Stomach (tissue), 9 donors: ENCODE data around the gene PALM. TPM values are rescaled to one million over a fixed set of nuclear protein-coding genes. Genes with fewer than 3 reads are reported as not detected.

Experiments used
- DNase-seq, 2 donors: peaks; one replicate each; pipeline versions ENCODE4 v3.0.0 to v3.0.0-alpha.2; 2013 to 2019
- H3K27ac ChIP-seq, 5 donors: fragments of 200-600 bp in 4 of 5; sonication (generic) in 4 of 5; one replicate each; pipeline ENCODE4 v1.5.1; 2013 to 2019; ENCODE audit warnings: mild to moderate bottlenecking in 1 of 5, moderate library complexity in 1 of 5
- H3K27me3 ChIP-seq, 3 donors: fragments of 200-600 bp; sonication (generic); one replicate each; pipeline ENCODE4 v1.5.1; 2017 to 2019; ENCODE audit warnings: mixed run types in 1 of 3
- H3K36me3 ChIP-seq, 4 donors: fragments of 200-600 bp; sonication (generic); 1 replicate in 3 of 4; 2 replicates in 1 of 4; pipeline ENCODE4 v1.5.1; 2016 to 2019
- H3K4me1 ChIP-seq, 4 donors: fragments of 200-600 bp; sonication (generic); one replicate each; pipeline ENCODE4 v1.5.1; 2016 to 2019
- H3K4me3 ChIP-seq, 4 donors: fragments of 200-600 bp; sonication (generic) in 3 of 4; one replicate each; pipeline ENCODE4 v1.5.1; 2016 to 2019; ENCODE audit warnings: mild to moderate bottlenecking in 1 of 4
- H3K9me3 ChIP-seq, 4 donors: fragments of 200-600 bp; sonication (generic); one replicate each; pipeline ENCODE4 v1.5.1; 2016 to 2019
- EP300 ChIP-seq: sonication (generic); formaldehyde crosslinking; IDR thresholded peaks from one replicate; pipeline ENCODE4 v1.6.1; 2017; ENCODE audit warnings: antibody characterized with exemption
- POLR2A ChIP-seq, 4 donors: fragments of 450-650 bp; IDR thresholded peaks; one replicate each; pipeline ENCODE4 v1.6.1; 2016; ENCODE audit warnings: antibody characterized with exemption in 4 of 4, control low read depth in 2 of 4, mild to moderate bottlenecking in 1 of 4, moderate library complexity in 1 of 4
- POLR2AphosphoS5 ChIP-seq, 3 donors: sonication (generic); formaldehyde crosslinking; IDR thresholded peaks; one replicate each; pipeline ENCODE4 v1.6.1; 2016; ENCODE audit warnings: antibody characterized with exemption in 3 of 3
- whole genome bisulfite sequencing, 5 donors: extraction: QIAGEN DNeasy Blood & Tissue Kit in 3 of 5; methylation state at CpG; one replicate each; pipeline versions ENCODE4 v1.1.5 to v1.1.7; 2013 to 2018; 5-methylcytosine and 5-hydroxymethylcytosine counted together
- intact Hi-C: fragments of 100-400 bp; cut with DNase I; formaldehyde crosslinking; loops from one replicate; pipeline ENCODE4 v1.15.1; 2023; ENCODE audit warnings: low total_unique reads
- polyA plus RNA-seq, 3 donors: library from polyadenylated mRNA; stranded (reverse); fragments of 200-250 nt; gene quantifications; one replicate each; pipeline ENCODE4 v1.2.3, GENCODE V29; 2013
- total RNA-seq, 5 donors: library from RNA; depleted of rRNA; stranded (reverse); fragments of >200 nt; gene quantifications; one replicate each; pipeline versions ENCODE4 v1.1.0 to v1.2.3, GENCODE V29; 2014 to 2016
- TF ChIP-seq, protein P1 (sequence below), 7 experiments: fragments of 450-650 bp in 4 of 7; fragments of 200-600 bp in 3 of 7; sonication (generic) in 3 of 7; IDR thresholded peaks; one replicate each; pipeline ENCODE4 v1.5.1; 2016 to 2019; ENCODE audit warnings: antibody characterized with exemption in 7 of 7, control low read depth in 2 of 7, mild to moderate bottlenecking in 1 of 7
- donor health status: healthy with polysubstance abuse.
- donor health status: Bipolar disorder and iron deficiency.
- donor health status: healthy.

The PALM gene
- total and polyA plus RNA-seq, 8 donors = 9.8 to 88.9 (median 13.7) TPM

DNA sequence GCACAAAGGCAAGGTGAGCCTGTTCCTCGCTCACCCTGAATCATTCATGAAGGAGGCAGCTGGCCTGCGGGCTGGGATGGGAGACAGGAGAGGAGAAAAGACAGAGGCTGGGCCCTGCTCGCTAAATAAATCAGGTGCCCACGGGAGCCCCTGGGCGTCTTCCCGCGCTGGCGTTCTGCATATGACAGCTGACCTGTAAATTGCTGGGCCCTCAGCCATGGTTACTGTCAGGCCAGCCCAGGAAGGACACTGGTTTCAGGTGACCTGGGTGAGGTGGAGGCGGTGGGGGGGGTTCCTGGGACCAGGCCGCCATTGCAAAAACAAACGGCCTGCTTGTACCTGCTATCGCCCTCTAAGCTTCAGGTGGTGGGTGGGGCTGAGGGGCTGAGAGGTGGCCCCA is 85.1 kb downstream of the PALM start:
- H3K27ac ChIP-seq = no peak overlapping the region
- no peaks in the 10 kb centered on the region for H3K9me3 ChIP-seq
- DNase-seq = no peak
- peaks cover 14 to 32% (median 26%) of the 10 kb centered on the region in 4 donors for H3K4me1 ChIP-seq
- H3K4me3 ChIP-seq = no peak overlapping the region
- no peaks in the 10 kb centered on the region for H3K27me3 ChIP-seq
- intact Hi-C loops = no loop called here
- TF ChIP-seq POLR2AphosphoS5 (IDR thresholded peaks at IDR 0.05) = no peak
- no peak for TF ChIP-seq POLR2A (IDR thresholded peaks at IDR 0.05)
- TF ChIP-seq, protein P1, sequence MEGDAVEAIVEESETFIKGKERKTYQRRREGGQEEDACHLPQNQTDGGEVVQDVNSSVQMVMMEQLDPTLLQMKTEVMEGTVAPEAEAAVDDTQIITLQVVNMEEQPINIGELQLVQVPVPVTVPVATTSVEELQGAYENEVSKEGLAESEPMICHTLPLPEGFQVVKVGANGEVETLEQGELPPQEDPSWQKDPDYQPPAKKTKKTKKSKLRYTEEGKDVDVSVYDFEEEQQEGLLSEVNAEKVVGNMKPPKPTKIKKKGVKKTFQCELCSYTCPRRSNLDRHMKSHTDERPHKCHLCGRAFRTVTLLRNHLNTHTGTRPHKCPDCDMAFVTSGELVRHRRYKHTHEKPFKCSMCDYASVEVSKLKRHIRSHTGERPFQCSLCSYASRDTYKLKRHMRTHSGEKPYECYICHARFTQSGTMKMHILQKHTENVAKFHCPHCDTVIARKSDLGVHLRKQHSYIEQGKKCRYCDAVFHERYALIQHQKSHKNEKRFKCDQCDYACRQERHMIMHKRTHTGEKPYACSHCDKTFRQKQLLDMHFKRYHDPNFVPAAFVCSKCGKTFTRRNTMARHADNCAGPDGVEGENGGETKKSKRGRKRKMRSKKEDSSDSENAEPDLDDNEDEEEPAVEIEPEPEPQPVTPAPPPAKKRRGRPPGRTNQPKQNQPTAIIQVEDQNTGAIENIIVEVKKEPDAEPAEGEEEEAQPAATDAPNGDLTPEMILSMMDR (IDR thresholded peaks at IDR 0.05) = no peak
- no peak for TF ChIP-seq EP300
- H3K36me3 ChIP-seq = peaks cover 0 to under 1% (median 0%) of the 10 kb centered on the region in 4 donors
- WGBS, 5 donors = 89 to 94% (median 92%) methylated on average over 12 of the region's 12 CpGs

DNA sequence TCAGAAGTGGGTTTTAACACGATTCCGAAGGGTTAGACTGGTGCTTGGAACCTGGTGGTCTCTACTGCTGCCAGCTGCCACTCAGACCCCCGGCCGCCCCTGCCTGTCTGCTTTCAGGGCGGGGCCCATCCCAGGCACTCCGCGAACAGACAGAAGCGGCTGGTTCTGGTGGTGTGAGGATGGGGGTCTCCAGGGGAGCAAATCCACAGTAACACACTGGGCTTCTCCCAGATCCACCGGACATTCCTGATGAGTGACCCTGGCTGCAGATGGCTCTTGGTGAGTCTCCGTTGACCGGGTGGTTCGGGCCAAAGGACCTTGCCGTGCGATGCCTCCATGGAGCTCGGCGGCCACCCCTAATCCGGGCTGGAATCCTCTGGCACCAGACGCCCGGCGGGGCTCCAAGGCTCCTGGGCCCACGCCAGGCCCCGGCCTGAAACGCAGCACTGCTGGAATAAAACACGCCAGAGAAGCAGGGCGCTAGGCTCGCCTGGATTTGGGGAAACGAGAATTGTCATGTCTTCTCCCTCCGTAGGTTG is 86.4 kb downstream of the PALM start:
- peaks cover 27 to 39% (median 35%) of the 10 kb centered on the region in 4 donors for H3K4me1 ChIP-seq
- no peaks in the 10 kb centered on the region for H3K27me3 ChIP-seq
- 66 to 80% (median 77%) methylated on average over 21 to 28 of the region's 28 CpGs for WGBS, 5 donors
- H3K27ac ChIP-seq = peak overlapping the region in 4 of 5 donors; percentile 73 to 100 (median 94)
- TF ChIP-seq EP300 = no peak
- no peak for TF ChIP-seq POLR2A (IDR thresholded peaks at IDR 0.05)
- TF ChIP-seq, protein P1 (IDR thresholded peaks at IDR 0.05) = no peak
- TF ChIP-seq POLR2AphosphoS5 (IDR thresholded peaks at IDR 0.05) = no peak
- peak in 1 of 2 donors; percentile 50 for DNase-seq
- intact Hi-C loops = no loop called here
- no peaks in the 10 kb centered on the region for H3K9me3 ChIP-seq
- H3K4me3 ChIP-seq = no peak overlapping the region
- H3K36me3 ChIP-seq = peaks cover 0 to 10% (median 9%) of the 10 kb centered on the region in 4 donors

DNA sequence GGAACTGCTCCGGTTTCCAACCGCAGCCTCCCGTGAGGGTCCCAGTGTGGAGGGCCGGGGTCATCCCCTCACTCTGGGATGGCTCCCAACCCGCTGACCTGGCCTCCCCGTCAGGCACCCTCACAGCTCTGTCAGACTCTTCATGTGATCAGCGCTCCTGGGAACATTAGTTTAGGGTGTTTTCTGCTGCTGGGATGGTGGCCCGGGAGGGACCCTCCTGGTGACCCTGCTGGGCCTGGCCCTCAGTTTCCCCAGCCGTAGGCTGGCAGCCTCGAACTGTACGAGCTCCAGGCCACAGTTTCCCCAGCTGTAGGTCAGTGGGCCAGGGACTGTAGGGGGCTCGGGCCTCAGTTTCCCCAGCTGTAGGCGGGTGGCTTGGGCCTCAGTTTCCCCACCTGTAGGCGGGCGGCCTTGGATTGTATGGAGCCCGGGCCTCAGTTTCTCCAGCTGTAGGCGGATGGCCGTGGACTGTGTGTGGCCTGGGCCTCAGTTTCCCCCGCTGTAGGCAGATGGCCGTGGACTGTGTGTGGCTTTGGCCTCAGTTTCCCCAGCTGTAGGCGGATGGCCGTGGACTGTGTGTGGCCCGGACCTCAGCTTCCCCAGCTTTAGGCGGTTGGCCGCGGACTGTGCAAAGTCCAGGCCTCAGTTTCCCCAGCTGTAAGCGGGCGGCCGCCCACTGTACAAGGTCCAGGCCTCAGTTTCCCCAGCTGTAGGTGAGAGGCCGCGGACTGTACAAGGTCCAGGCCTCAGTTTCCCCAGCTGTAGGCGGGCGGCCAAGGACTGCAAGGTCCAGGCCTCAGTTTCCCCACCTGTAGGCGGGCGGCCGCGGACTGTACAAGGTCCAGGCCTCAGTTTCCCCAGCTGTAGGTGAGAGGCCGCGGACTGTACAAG is 87.2 kb downstream of the PALM start:
- Histone ChIP-seq H3K9me3 (no peaks in the 10 kb centered on the region), H3K36me3 (peaks cover 4 to 16% (median 12%) of the 10 kb centered on the region in 4 donors), H3K4me1 (peaks cover 35 to 47% (median 43%) of the 10 kb centered on the region in 4 donors), H3K27ac (peak overlapping the region in 4 of 5 donors; percentile 73 to 100 (median 94)), H3K27me3 (no peaks in the 10 kb centered on the region), H3K4me3 (peak overlapping the region; percentile 64 to 97 (median 74))
- WGBS, 5 donors = 76 to 86% (median 80%) methylated on average over 31 to 39 of the region's 39 CpGs
- TF ChIP-seq POLR2AphosphoS5 (IDR thresholded peaks at IDR 0.05) (no peak), POLR2A (IDR thresholded peaks at IDR 0.05) (no peak), EP300 (no peak)
- TF ChIP-seq, protein P1 (IDR thresholded peaks at IDR 0.05) = no peak
- no peak for DNase-seq
- intact Hi-C loops = no loop called here

DNA sequence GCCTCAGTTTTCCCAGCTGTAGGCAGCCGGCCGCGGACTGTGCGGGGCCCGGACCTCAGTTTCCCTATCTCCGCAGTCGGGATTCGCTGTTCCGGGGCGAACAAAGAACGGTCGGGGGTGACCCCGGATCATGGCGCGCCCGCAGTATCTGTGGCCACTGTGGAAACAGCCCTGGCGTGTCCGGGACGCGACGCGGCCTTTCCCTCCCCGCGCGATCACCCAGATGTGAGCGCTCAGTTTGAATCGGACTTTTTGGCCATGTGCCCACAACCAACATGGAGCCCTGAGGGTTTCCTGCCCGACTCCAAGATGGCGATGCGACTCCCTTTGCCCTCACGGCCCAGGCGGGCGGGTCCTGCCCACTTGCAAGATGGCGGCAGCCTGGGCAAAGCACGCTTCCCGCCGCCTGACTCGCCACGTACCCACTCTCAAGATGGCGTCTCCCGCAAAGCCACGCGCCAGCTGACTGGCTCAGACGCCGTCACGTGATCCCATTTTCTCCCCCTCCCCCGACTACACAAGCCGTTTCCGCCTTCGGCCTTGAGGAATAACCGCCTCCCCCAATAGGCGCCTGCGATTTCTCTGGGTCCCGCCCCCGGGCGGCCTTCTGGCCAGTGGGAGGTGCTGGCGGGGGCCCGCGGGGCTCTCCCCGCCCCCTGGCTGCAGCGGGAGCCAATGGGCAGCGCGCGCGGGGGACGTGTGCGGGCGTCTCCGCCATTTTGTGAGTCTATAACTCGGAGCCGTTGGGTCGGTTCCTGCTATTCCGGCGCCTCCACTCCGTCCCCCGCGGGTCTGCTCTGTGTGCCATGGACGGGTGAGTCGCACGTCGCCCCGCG is 88.2 kb downstream of the PALM start, which contains the start of gene PTBP1:
Gene PTBP1 (plus strand): TSS at position 761 of the 836 bp plus-strand sequence. CDS start 46 bp downstream, at position 807.
- Histone ChIP-seq H3K27ac (peak within 1 kb of the TSS; percentile 94 to 100 (median 96)), H3K27me3 (no peaks in the 10 kb centered on the region), H3K4me3 (peak within 1 kb of the TSS; percentile 96 to 99 (median 97)), H3K36me3 (peaks cover 9 to 26% (median 16%) of the 10 kb centered on the region in 4 donors), H3K9me3 (no peaks in the 10 kb centered on the region), H3K4me1 (peaks cover 45 to 53% (median 51%) of the 10 kb centered on the region in 4 donors)
- WGBS, 5 donors = 0 to 1% (median 0%) methylated on average over 51 to 83 of the region's 83 CpGs
- intact Hi-C loops = no loop called here
- TF ChIP-seq, protein P1 (IDR thresholded peaks at IDR 0.05) = peak in 3 of 7 experiments; percentile 15 to 46 (median 25)
- peak; percentile 70 to 97 (median 77) for TF ChIP-seq POLR2AphosphoS5 (IDR thresholded peaks at IDR 0.05)
- TF ChIP-seq POLR2A (IDR thresholded peaks at IDR 0.05) = no peak
- peak; percentile 100 for DNase-seq
